Chondrocyte (in vitro differentiated cells): Measurements from ENCODE around the gene SPN. TPM values are rescaled to one million over a fixed set of nuclear protein-coding genes. Genes with fewer than 3 reads are reported as not detected.

ENCODE experiments used
- DNase-seq: peaks from one replicate; pipeline ENCODE4 v3.0.0; 2021; ENCODE audit warnings: mixed read lengths, low spot score
- H3K27ac Mint-ChIP-seq: one replicate; pipeline ENCODE4 v1.8.0; 2021; ENCODE audit warnings: mild to moderate bottlenecking, moderate library complexity, mixed read lengths; ENCODE audit not compliant: unreplicated experiment
- H3K27me3 Mint-ChIP-seq: 2 replicates; pipeline ENCODE4 v1.8.0; 2021; ENCODE audit warnings: low read depth, mixed read lengths
- H3K36me3 Mint-ChIP-seq: 2 replicates; pipeline ENCODE4 v1.8.0; 2021; ENCODE audit warnings: low read depth, mixed read lengths
- H3K4me1 Mint-ChIP-seq: 2 replicates; pipeline ENCODE4 v1.8.0; 2021; ENCODE audit warnings: low read depth, mild to moderate bottlenecking, mixed read lengths
- H3K4me3 Mint-ChIP-seq: one replicate; pipeline ENCODE4 v1.8.0; 2021; ENCODE audit warnings: mild to moderate bottlenecking, moderate library complexity, mixed read lengths; ENCODE audit not compliant: unreplicated experiment
- H3K9me3 Mint-ChIP-seq: 2 replicates; pipeline ENCODE4 v1.8.0; 2021; ENCODE audit warnings: low read depth, mixed read lengths
- total RNA-seq: library from RNA; stranded (reverse); gene quantifications from 3 replicates; pipeline ENCODE4 v1.2.1, GENCODE V29; 2021
- TF ChIP-seq, protein P1 (sequence below): fragments of 200-600 bp; sonication (generic); IDR thresholded peaks from 2 replicates; pipeline ENCODE4 v1.5.0; 2021; ENCODE audit warnings: antibody characterized with exemption, mild to moderate bottlenecking, moderate library complexity

The SPN gene
- total RNA-seq, 1 donor from 2014 or later: not detected

DNA sequence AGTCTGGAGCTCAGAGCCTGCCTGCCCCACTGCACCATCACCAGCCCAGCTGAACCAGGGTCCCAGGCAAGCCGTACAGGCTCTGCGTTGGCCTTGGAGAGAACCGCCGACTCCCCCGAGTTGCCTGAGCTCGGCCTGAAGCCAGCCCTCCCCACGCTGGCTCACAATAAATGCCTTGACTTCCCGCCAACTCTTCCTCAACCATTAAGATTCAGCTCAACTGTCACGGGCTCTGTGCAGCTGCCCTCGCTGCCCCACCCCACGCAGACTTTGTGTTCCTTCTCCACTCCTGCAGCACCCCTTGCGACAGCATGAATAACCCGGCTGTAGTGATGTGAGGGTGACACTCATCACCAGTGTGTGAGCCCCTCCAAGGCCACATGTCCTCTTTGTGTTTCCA is 11.1 kb downstream of the SPN start:
- TF ChIP-seq, protein P1, sequence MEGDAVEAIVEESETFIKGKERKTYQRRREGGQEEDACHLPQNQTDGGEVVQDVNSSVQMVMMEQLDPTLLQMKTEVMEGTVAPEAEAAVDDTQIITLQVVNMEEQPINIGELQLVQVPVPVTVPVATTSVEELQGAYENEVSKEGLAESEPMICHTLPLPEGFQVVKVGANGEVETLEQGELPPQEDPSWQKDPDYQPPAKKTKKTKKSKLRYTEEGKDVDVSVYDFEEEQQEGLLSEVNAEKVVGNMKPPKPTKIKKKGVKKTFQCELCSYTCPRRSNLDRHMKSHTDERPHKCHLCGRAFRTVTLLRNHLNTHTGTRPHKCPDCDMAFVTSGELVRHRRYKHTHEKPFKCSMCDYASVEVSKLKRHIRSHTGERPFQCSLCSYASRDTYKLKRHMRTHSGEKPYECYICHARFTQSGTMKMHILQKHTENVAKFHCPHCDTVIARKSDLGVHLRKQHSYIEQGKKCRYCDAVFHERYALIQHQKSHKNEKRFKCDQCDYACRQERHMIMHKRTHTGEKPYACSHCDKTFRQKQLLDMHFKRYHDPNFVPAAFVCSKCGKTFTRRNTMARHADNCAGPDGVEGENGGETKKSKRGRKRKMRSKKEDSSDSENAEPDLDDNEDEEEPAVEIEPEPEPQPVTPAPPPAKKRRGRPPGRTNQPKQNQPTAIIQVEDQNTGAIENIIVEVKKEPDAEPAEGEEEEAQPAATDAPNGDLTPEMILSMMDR: no peak
- Mint-ChIP-seq H3K27me3 (no peaks in the 10 kb centered on the region), H3K4me3 (no peak overlapping the region), H3K36me3 (no peaks in the 10 kb centered on the region), H3K27ac (no peak overlapping the region), H3K4me1 (peaks cover 2% of the 10 kb centered on the region), H3K9me3 (no peaks in the 10 kb centered on the region)
- DNase-seq: no peak

DNA sequence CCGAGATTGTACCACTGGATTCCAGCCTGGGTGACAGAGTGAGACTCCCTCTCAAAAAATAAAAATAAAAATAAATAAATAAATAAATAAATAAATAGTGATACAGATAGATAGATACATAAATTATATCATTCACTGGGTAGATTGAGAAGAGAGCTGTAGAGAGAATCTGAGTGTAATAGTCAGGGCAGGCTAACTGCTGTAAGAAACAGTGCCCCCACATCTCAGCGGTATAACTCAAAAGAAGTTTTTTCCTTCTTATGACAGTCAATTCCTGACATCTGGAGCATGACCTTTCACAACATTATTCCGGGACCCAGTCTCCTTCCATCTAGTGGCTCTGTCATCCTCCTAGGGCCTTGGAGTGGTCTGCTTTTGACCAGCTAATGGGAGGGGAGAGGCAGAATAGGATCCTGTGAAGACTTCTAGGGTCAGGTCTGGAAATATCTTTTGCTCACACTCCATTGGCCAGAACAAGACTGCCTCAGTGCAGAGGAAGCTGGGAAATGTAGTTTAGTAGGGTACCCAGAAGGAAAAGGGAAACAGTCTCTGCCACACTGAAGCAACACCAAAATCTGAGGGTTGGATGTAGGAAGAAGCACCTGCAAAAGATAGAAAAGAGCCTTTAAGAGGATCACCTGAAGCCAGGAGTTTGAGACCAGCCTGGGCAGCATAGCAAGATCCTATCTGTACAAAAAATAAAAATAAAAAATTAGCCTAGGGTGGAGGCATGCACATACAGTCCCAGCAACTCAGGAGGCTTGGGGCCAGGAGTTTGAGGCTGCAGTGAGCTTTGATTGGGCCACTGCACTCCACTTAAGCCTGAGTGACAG is 13.0 kb downstream of the SPN start:
- Mint-ChIP-seq H3K27ac (no peak overlapping the region), H3K36me3 (no peaks in the 10 kb centered on the region), H3K4me1 (peaks cover 11% of the 10 kb centered on the region), H3K4me3 (no peak overlapping the region), H3K27me3 (no peaks in the 10 kb centered on the region), H3K9me3 (no peaks in the 10 kb centered on the region)
- TF ChIP-seq, protein P1: no peak
- no peak for DNase-seq

DNA sequence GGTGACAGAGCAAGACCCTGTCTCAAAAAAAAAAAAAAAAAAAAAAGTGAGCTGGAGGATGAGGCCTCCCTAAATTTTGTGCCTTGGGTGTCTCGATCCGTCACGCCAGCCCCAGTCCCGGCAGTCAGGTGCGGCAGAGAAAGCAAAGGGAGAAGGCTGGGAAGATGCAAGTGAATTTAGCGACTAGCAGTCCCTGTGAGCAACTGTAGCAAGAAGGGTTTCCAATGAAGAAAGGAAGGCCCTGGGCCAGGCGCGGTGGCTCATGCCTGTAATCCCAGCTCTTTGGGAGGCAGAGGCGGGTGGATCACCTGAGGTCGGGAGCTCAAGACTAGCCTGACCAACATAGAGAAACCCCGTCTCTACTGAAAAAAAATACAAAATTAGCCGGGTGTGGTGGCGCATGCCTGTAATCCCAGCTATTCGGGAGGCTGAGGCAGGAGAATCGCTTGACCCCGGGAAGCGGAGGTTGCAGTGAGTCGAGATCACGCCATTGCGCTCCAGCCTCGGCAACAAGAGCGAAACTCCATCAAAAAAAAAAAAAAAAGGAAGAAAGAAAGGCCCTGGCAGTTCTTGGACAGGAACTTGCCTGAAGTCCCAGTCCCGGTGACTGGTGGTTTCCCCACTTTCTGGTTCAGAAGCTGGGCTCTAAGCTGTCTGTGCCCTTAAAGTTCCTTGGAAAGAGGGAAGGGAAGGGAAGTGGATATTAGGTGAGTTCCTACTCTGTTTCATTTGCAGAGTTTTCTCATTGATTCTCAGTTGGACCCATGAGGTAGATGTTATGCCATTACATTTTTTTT is 14.1 kb downstream of the SPN start:
- H3K9me3 Mint-ChIP-seq: no peaks in the 10 kb centered on the region
- H3K27me3 Mint-ChIP-seq: no peaks in the 10 kb centered on the region
- peaks cover 12% of the 10 kb centered on the region for H3K4me1 Mint-ChIP-seq
- TF ChIP-seq, protein P1: no peak
- no peak overlapping the region for H3K4me3 Mint-ChIP-seq
- DNase-seq: no peak
- H3K27ac Mint-ChIP-seq: no peak overlapping the region
- no peaks in the 10 kb centered on the region for H3K36me3 Mint-ChIP-seq

DNA sequence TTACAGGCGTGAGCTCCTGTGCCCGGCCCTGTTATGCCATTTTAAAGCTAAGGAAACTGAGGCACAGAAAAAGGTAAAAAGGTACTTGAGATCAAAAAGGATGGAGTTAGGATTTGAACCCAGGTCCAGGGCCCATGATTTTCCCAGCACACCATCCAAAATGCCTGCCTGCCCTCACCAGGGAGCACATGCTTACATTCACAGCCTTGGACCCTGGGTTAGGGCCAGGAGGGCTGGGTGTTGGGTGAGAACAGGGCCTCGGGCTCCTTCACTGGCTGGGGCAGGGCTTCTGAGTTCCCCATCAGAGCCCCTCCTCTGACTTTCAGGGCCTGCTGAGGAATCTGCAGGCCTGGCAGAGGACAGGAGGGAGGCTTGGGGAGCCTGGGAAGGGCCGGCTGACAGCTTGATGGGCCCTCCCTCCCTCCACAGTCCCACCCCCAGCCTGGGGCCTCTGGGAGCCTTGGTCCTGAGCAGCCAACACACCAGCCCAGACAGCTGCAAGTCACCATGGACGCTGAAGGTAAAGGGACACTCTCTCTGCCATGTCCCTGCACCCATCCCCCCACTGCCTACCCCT is 15.7 kb downstream of the SPN start, which contains the start of gene QPRT:
QPRT (plus strand) TSS at position 490 of the 577 bp plus-strand sequence; CDS start at position 508, 18 bp downstream.
- DNase-seq: no peak

More for the DNA sequence above, 15.7 kb downstream of the SPN start, which contains the start of gene QPRT:
- no peaks in the 10 kb centered on the region for H3K36me3 Mint-ChIP-seq
- peaks cover 12% of the 10 kb centered on the region for H3K4me1 Mint-ChIP-seq
- H3K4me3 Mint-ChIP-seq: peak within 1 kb of the TSS; percentile 73
- peak within 1 kb of the TSS; percentile 89 for H3K27ac Mint-ChIP-seq
- TF ChIP-seq, protein P1: no peak
- no peaks in the 10 kb centered on the region for H3K9me3 Mint-ChIP-seq
- H3K27me3 Mint-ChIP-seq: no peaks in the 10 kb centered on the region
